Mucosa of rectum (tissue), 2 donors: ENCODE measurements around the gene ADSL.

Source experiments
- H3K27ac ChIP-seq, 2 donors: one replicate each; pipeline ENCODE4 v1.7.0; 2013; ENCODE audit warnings: inconsistent platforms in 2 of 2, low read depth in 2 of 2, low read length in 2 of 2
- H3K27me3 ChIP-seq, 2 donors: one replicate each; pipeline ENCODE4 v1.7.0; 2013; ENCODE audit warnings: low read length in 2 of 2; ENCODE audit not compliant: control insufficient read depth in 2 of 2, insufficient read depth in 2 of 2
- H3K36me3 ChIP-seq, 2 donors: one replicate each; pipeline ENCODE4 v1.7.0; 2013; ENCODE audit warnings: low read length in 2 of 2; ENCODE audit not compliant: control insufficient read depth in 2 of 2, insufficient read depth in 2 of 2
- H3K4me1 ChIP-seq, 2 donors: one replicate each; pipeline ENCODE4 v1.7.0; 2013; ENCODE audit warnings: low read length in 2 of 2, mild to moderate bottlenecking in 1 of 2; ENCODE audit not compliant: control insufficient read depth in 2 of 2, insufficient read depth in 2 of 2
- H3K4me3 ChIP-seq, 2 donors: one replicate each; pipeline ENCODE4 v1.7.0; 2013; ENCODE audit warnings: low read length in 2 of 2
- H3K9ac ChIP-seq, 2 donors: one replicate each; pipeline ENCODE4 v1.7.0; 2013; ENCODE audit warnings: low read length in 2 of 2, low read depth in 1 of 2, mild to moderate bottlenecking in 1 of 2
- H3K9me3 ChIP-seq, 2 donors: one replicate each; pipeline ENCODE4 v1.7.0; 2013; ENCODE audit warnings: low read length in 2 of 2; ENCODE audit not compliant: control insufficient read depth in 2 of 2
- donor health status: healthy.
- donor health status: Normal muscosa, but diverticular disease.

The ADSL gene

DNA sequence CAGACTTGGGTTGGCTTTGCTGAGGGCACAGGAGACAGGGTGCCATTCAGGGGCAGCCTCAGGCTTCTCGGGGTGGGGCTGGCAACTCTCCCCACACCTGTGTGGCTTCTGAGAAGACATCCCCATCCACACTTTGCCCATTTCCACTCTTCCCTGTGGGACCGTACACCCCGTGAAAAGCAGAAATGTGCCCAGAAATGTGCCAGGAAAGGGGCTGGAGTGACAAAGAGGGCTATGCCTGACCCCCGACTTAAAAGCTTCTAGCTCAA is 74.7 kb downstream of the ADSL start:
- Histone ChIP-seq H3K9ac (no peak overlapping the region), H3K4me3 (no peak overlapping the region), H3K9me3 (no peaks in the 10 kb centered on the region), H3K27me3 (no peaks in the 10 kb centered on the region), H3K4me1 (peaks cover 0 to 2% of the 10 kb centered on the region in 2 donors), H3K36me3 (peaks cover 58 to 82% of the 10 kb centered on the region in 2 donors), H3K27ac (no peak overlapping the region)

GRCh38 chr22:40421941-40422340 is 75.6 kb downstream of the ADSL start:
- no peak overlapping the region for H3K9ac ChIP-seq
- H3K9me3 ChIP-seq: no peaks in the 10 kb centered on the region
- no peaks in the 10 kb centered on the region for H3K4me1 ChIP-seq
- no peak overlapping the region for H3K27ac ChIP-seq
- peaks cover 60 to 75% of the 10 kb centered on the region in 2 donors for H3K36me3 ChIP-seq
- no peak overlapping the region for H3K4me3 ChIP-seq
- H3K27me3 ChIP-seq: no peaks in the 10 kb centered on the region

GRCh38 chr22:40422558-40423309 is 76.4 kb downstream of the ADSL start:
- H3K27me3 ChIP-seq: no peaks in the 10 kb centered on the region
- H3K9me3 ChIP-seq: no peaks in the 10 kb centered on the region
- H3K4me1 ChIP-seq: no peaks in the 10 kb centered on the region
- H3K9ac ChIP-seq: no peak overlapping the region
- H3K4me3 ChIP-seq: no peak overlapping the region
- H3K27ac ChIP-seq: no peak overlapping the region
- H3K36me3 ChIP-seq: peaks cover 67 to 75% of the 10 kb centered on the region in 2 donors

GRCh38 chr22:40423310-40423688 is 77.0 kb downstream of the ADSL start:
- Histone ChIP-seq H3K9me3 (no peaks in the 10 kb centered on the region), H3K4me1 (no peaks in the 10 kb centered on the region), H3K27me3 (no peaks in the 10 kb centered on the region), H3K27ac (no peak overlapping the region), H3K4me3 (no peak overlapping the region), H3K36me3 (peaks cover 72 to 76% of the 10 kb centered on the region in 2 donors), H3K9ac (no peak overlapping the region)

DNA sequence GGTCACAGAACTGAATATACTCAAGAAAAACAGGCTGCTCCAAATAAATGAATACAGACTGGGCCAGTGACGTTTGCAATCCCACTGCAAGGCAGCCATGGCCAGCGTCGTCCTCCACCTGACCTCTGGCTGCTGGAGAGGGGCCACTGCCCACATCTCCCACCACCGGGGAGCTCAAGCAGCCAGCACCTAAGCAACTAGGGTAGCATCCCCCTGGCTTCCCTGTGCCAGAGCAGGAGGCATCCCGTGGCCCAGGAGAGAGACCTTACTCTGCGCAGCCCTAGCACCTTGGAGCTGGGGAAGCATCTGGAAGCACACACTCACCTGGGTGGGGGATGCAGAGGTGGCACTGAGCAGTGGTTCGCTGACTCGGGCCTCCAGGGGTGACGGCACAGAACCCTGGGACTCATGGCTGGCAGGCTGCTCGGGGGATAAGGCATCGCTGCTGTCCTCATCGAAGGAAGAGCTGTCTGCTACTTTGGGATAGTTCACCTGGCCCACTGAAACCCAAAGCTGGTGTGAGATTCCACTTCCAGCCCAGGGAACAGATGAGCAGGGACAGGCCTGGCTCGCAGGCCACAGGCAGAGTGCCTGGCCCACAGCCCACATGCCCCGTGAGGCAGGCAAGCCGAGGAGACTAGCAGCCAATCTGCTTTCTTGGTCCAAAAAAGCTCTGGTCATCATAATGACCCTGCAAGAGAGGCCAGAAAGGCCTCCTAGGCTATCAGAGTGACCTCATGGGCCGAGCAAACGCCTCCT is 77.8 kb downstream of the ADSL start:
- no peaks in the 10 kb centered on the region for H3K4me1 ChIP-seq
- no peak overlapping the region for H3K27ac ChIP-seq
- no peak overlapping the region for H3K4me3 ChIP-seq
- H3K36me3 ChIP-seq: peaks cover 75 to 76% of the 10 kb centered on the region in 2 donors
- no peak overlapping the region for H3K9ac ChIP-seq
- no peaks in the 10 kb centered on the region for H3K9me3 ChIP-seq
- no peaks in the 10 kb centered on the region for H3K27me3 ChIP-seq

DNA sequence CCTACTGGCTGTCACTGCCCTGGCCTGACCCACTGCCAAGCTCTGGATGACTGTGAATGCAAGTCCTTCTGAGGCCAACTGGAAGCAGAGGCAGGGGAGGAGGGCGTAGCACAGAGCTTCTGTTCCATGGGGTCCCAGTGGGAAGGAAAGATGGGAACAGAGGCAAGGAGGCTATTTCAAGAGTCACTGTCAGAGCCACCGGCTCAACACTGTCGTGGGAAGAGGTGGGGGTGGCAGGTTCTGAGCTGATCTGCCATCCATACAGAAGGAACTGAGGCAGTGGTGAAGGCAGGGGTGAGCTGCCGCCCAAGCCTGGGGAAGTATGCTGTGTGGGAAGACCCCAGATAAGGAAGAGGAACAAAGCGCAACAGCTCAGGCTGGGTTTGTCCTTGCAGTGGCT is 78.8 kb downstream of the ADSL start:
- Histone ChIP-seq H3K27ac (no peak overlapping the region), H3K4me1 (no peaks in the 10 kb centered on the region), H3K9ac (no peak overlapping the region), H3K4me3 (no peak overlapping the region), H3K9me3 (no peaks in the 10 kb centered on the region), H3K36me3 (peaks cover 75% of the 10 kb centered on the region in 2 donors), H3K27me3 (no peaks in the 10 kb centered on the region)

GRCh38 chr22:40426594-40427333 is 80.5 kb downstream of the ADSL start:
- peaks cover 65 to 66% of the 10 kb centered on the region in 2 donors for H3K36me3 ChIP-seq
- H3K27ac ChIP-seq: no peak overlapping the region
- no peaks in the 10 kb centered on the region for H3K9me3 ChIP-seq
- no peaks in the 10 kb centered on the region for H3K4me1 ChIP-seq
- no peak overlapping the region for H3K9ac ChIP-seq
- no peak overlapping the region for H3K4me3 ChIP-seq
- no peaks in the 10 kb centered on the region for H3K27me3 ChIP-seq

GRCh38 chr22:40428796-40429195 is 82.5 kb downstream of the ADSL start:
- Histone ChIP-seq H3K4me3 (no peak overlapping the region), H3K27ac (no peak overlapping the region), H3K9ac (no peak overlapping the region), H3K27me3 (no peaks in the 10 kb centered on the region), H3K9me3 (no peaks in the 10 kb centered on the region), H3K36me3 (peaks cover 44 to 50% of the 10 kb centered on the region in 2 donors), H3K4me1 (no peaks in the 10 kb centered on the region)

GRCh38 chr22:40429481-40429880 is 83.2 kb downstream of the ADSL start:
- H3K4me1 ChIP-seq: no peaks in the 10 kb centered on the region
- H3K36me3 ChIP-seq: peaks cover 38 to 50% of the 10 kb centered on the region in 2 donors
- no peak overlapping the region for H3K9ac ChIP-seq
- H3K9me3 ChIP-seq: no peaks in the 10 kb centered on the region
- no peak overlapping the region for H3K4me3 ChIP-seq
- no peaks in the 10 kb centered on the region for H3K27me3 ChIP-seq
- H3K27ac ChIP-seq: no peak overlapping the region

DNA sequence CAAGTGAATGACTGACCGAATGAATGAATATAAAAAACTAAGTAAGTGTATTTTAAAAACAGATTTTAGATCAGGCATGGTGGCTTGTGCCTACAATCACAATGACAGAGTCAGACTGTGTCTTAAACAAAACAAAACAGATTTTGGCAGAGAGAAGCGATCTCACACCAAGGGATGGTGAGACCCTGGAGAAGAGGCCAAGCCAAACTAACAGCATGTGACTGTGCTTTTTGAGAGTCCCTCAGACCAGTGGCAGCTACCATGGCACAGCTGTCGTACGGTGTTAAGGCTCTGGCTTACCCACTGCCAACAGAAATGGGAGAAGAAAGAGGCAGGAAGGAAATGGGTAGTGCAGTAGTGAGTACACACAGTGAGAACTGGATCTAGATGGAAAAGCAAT is 84.7 kb downstream of the ADSL start:
- Histone ChIP-seq H3K27ac (no peak overlapping the region), H3K27me3 (no peaks in the 10 kb centered on the region), H3K9me3 (no peaks in the 10 kb centered on the region), H3K4me3 (no peak overlapping the region), H3K36me3 (peaks cover 35 to 44% of the 10 kb centered on the region in 2 donors), H3K4me1 (peaks cover 2 to 8% of the 10 kb centered on the region in 2 donors), H3K9ac (no peak overlapping the region)
